Measurements from ENCODE around the gene CNOT2.
"Not testable (repeated sequence)": the region's sequence is repeated elsewhere in the genome, so short reads cannot be mapped to it uniquely, and the experiment has no call there.

The CNOT2 gene

GRCh38 chr12:70251661-70252060 lies 8.4 kb downstream of the CNOT2 start:
- no peak for DNase-seq

- DNase-seq = no peak
Measured at GRCh38 chr12:70252832-70253231, 9.6 kb downstream of the CNOT2 start.

DNA sequence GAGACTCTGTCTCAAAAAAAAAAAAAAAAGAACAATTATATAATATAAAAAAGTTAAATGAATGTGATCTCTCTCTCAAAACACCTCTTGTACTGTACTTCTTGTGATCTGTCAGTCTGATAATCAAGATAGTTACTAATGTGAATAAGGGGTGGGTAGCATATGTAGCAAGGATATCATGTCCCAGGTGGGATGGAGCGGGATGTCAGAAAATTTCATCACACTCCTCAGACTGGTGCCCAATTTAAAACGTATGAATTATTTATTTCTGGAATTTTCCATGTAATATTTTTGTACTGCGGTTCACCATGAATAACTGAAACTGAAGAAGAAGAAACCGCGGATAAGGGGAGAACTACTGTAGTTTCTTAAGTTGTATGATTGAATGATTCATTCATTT lies 11.0 kb downstream of the CNOT2 start:
- no peak for DNase-seq

GRCh38 chr12:70254846-70255245 lies 11.6 kb downstream of the CNOT2 start:
- no peak for DNase-seq

DNA sequence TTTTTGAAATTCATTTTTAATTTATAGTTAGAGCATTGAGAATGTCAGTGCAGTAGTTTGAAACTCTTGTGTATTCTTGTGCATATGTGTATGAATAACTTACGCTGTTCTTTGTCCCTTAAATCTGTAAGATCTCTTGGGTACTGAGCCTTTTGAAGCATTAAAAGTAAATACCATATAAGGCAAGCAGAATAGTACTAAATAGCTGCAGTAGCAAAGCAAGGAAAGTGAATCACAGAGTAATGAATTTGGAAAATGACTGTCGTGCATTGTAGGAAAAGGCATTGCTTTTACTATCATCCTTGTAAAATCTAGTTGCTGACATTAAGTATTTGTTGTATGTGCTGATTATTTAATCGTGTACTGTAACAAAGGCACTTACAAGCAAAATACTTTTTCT lies 12.1 kb downstream of the CNOT2 start:
- DNase-seq = no peak

DNA sequence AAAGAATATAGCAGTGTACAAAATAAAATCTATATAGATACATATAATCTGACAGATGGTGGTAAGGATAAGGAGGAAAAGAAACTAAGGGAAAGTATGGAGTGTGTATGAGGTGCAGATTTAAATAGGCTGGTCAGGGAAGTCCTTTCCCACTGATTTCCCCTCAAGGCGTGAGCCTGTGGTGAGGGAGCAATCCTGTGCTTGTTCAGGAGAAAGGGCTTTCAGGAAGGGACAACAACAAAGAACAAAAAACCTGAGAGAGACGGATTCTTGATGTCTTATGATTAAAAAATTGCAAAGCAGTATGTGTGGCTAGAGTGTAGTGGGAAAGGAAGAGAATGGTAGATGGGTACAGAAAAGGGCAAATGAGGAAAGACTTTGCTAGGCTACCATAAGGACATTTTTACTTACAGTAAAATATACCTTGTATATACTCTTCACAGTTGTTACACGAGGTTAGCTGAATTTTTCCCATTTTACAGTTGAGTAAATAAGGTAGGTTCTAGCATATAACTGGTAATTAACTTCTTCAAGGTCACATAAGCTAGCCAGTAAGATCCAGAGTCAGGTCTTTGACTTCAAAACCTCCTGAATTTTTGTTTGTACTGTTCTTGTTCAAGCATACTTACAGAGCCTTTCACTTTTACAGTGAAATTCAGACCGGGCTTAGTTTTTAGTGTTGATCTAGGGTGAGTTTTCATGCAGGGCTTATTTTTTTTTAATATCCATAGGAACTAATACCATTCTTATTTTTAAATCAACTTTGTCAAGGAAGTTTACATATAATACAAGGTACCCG lies 15.6 kb downstream of the CNOT2 start:
- DNase-seq = no peak

DNA sequence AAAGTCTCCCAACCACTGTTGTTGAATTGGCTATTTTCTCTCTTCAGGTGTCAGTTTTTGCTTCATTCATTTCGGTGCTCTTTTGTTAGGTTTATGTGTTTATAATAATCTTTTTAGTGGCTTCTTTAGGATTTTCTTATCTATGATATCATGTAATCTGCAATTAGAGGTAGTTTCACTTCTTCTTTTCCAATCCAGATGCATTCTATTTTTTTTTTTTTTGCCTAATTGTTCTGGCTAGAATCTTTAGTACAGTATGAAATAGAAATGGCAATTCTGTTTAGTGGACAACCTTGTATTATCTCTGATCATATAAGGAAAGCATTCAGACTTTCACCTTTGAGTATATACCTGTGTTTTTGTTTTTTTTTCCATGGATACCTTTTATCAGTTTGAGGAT lies 17.4 kb downstream of the CNOT2 start:
- DNase-seq = no peak

GRCh38 chr12:70264067-70264867 lies 21.0 kb downstream of the CNOT2 start:
- no peak for DNase-seq

DNA sequence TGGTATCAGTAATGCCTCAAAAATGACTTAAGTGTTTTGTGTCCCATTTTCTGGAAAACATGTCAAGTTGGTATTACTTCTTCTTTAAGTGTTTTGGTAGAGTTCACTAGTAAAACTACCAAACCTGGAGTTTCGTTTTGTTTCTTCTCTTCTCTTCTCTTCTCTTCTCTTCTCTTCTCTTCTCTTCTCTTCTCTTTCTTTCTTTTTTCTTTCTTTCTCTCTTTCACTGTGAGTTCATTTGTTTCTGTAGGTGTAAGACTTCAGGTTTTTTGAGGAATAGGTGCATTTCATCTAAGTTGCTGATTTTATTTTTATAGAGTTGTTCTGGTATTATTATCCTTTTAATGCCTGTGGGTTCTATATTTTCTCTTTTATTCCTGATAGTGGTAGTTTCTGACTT lies 21.9 kb downstream of the CNOT2 start:
- DNase-seq = no peak

DNA sequence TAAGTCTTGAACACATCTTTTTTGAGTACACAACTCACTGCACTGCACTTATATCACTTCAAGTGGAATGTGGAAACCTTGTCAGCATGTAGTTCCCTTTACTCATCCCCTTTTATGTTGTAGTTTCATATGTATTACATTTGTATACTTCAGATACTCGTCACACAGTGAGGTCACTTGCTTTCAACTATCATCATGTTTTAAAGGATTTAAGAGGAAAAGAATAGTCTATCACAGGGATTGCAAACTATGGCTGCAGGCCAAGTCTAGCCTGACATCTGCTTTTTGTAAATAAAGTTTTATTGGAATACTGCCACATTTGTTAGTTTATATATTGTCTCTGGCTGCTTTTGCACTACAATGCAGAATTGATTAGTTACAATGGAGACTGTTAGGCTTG lies 24.3 kb downstream of the CNOT2 start:
- DNase-seq = no peak

GRCh38 chr12:70268972-70269371 lies 25.7 kb downstream of the CNOT2 start:
- no peak for DNase-seq

DNA sequence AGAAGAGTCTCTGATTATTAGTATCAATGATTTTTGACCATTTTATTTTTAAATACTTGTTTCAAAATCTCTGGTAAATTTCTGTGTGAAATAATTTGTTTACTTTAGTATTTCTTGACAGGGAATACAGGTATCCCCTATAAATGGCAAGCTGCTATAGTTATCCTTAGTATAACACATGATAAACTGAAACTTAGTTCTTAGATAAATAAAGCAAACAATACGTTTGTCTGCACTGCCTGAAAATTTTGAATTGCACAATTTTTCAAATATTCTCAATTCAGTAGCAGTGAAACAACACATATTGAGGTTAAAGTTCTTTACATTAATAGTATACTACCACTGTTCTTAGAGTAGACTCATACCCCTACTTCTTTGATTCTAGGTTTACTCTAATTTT lies 26.9 kb downstream of the CNOT2 start:
- DNase-seq = no peak

DNA sequence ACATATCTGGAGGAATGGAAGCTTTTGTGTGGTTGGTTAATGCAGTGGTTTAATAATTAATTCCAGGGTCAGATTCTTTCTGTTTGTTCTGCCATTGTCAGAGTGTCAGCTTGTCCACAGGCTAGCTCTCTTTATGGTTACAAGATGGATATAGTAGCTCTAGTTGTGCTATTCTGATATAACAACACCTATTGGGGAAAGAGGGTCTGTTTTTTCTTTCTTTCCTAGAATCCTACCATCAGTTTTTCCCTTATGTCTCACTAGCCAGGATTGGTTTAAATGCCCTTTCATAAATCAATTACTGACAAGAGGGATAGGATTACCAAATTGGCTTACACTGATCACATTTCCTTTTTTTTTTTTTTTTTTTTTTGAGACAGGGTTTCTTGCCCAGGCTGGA lies 27.8 kb downstream of the CNOT2 start:
- no peak for DNase-seq

- DNase-seq = no peak
Measured at GRCh38 chr12:70272510-70272909, 29.3 kb downstream of the CNOT2 start.

DNA sequence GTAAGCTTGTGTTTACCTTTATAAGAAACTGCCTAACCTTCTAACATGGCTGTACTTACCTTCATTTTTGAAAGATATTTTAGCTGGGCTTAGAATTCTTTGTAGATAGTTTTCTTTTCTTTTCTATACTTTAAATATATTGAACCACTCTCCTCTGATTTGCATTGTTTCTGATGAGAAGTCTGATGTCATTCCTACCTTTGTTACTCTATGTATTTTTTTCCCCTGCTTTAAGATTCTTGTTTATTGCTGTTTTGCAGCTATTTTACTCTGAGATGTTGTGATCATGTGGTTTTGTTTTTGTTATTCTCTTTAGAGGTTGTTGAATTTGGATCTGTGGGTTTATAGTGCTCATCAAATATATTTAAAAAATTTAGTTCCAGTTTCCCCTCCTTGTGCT lies 31.8 kb downstream of the CNOT2 start:
- DNase-seq = no peak

GRCh38 chr12:70277973-70278372 lies 34.7 kb downstream of the CNOT2 start:
- DNase-seq = no peak

- DNase-seq = no peak
Measured at GRCh38 chr12:70278945-70279344, 35.7 kb downstream of the CNOT2 start.

GRCh38 chr12:70283232-70283631 lies 40.0 kb downstream of the CNOT2 start:
- DNase-seq = no peak

- no peak for DNase-seq
Measured at GRCh38 chr12:70288817-70289216, 45.6 kb downstream of the CNOT2 start.

GRCh38 chr12:70290116-70290515 lies 46.9 kb downstream of the CNOT2 start:
- DNase-seq = no peak

GRCh38 chr12:70292017-70292776 lies 49.0 kb downstream of the CNOT2 start:
- DNase-seq = no peak

DNA sequence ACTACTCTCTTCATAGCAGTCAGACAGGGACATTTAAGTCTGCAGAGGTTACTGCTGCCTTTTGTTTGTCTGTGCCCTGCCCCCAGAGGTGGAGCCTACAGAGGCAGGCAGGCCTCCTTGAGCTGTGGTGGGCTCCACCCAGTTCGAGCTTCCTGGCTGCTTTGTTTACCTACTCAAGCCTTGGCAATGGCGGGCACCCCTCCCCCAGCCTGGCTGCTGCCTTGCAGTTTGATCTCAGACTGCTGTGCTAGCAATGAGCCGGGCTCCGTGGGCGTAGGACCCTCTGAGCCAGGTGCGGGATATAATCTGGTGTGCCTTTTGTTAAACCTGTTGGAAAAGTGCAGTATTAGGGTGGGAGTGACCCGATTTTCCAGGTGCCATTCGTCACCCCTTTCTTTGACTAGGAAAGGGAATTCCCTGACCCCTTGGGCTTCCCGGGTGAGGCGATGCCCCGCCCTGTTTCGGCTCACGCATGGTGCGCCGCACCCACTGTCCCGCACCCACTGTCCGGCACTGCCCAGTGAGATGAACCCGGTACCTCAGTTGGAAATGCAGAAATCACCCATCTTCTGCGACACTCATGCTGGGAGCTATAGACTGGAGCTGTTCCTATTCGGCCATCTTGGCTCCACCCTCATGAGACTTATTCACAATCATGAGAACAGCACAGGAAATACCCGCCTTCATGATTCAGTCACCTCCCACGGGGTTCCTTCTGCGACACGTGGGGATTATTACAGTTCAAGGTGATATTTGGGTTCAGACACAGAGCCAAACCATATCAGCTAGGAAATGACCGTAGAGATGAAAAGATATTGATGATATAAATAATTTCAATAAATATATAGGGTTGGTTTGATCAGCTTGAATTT lies 61.7 kb downstream of the CNOT2 start:
- DNase-seq = not testable (repeated sequence)

GRCh38 chr12:70305794-70306193 lies 62.6 kb downstream of the CNOT2 start:
- DNase-seq = no peak

All from DMS79 (cell line).